ENCODE data around the gene TCF23. TPM values are rescaled to one million over a fixed set of nuclear protein-coding genes. Genes with fewer than 3 reads are reported as not detected.

Gene TCF23
- total and polyA plus RNA-seq, 2 of the 8 experiments (the other 6 are each of a cell fraction or from before 2014, with no cell fraction given) = 0.02 TPM; not detected in 1

GRCh38 chr2:27162151-27163121 is 13.6 kb downstream of the TCF23 start (continued):
- no peak for TF ChIP-seq KDM1A (IDR thresholded peaks at IDR 0.05; ENCODE audit: borderline replicate concordance, low read length)
- no peak for TF ChIP-seq CHD7 (IDR thresholded peaks at IDR 0.05; ENCODE audit: insufficient replicate concordance, low read length)
- no peak for TF ChIP-seq TCF12 (IDR thresholded peaks at IDR 0.05; ENCODE audit: low read depth, low read length)
